Smooth muscle cell of the brain vasculature (primary cell): ENCODE results near the gene NUF2.
A peak's percentile ranks its signal among the peaks of the same experiment; 100 is the strongest.
"Not testable (repeated sequence)": the region's sequence is repeated elsewhere in the genome, so short reads cannot be mapped to it uniquely, and the experiment has no call there.

Source experiments
- DNase-seq: peaks from one replicate; pipeline ENCODE4 v3.0.0-alpha.2; 2012; ENCODE audit warnings: low read depth, low spot score

Gene NUF2

GRCh38 chr1:163321311-163322305, at the start of gene NUF2:
TSS of gene NUF2 (plus strand) at chr1:163321954. CDS start at chr1:163326052, 4,098 bp downstream.
- peak; percentile 97 for DNase-seq

- no peak for DNase-seq
Measured at GRCh38 chr1:163273766-163274441, 47.9 kb upstream of the NUF2 start.

GRCh38 chr1:163275222-163275621, 46.5 kb upstream of the NUF2 start:
- no peak for DNase-seq

GRCh38 chr1:163278602-163279001, 43.2 kb upstream of the NUF2 start:
- no peak for DNase-seq

- DNase-seq, result not testable (repeated sequence)
Measured at GRCh38 chr1:163284867-163285266, 36.9 kb upstream of the NUF2 start.

- no peak for DNase-seq
Measured at GRCh38 chr1:163290025-163290640, 31.6 kb upstream of the NUF2 start.

GRCh38 chr1:163291461-163291860, 30.3 kb upstream of the NUF2 start:
- no peak for DNase-seq

GRCh38 chr1:163292153-163292552, 29.6 kb upstream of the NUF2 start:
- not testable (repeated sequence) for DNase-seq

- not testable (repeated sequence) for DNase-seq
Measured at GRCh38 chr1:163293497-163293896, 28.3 kb upstream of the NUF2 start.

GRCh38 chr1:163295949-163296348, 25.8 kb upstream of the NUF2 start:
- no peak for DNase-seq

- no peak for DNase-seq
Measured at GRCh38 chr1:163296504-163297263, 25.1 kb upstream of the NUF2 start.

GRCh38 chr1:163298365-163298764, 23.4 kb upstream of the NUF2 start:
- no peak for DNase-seq

GRCh38 chr1:163300568-163300967, 21.2 kb upstream of the NUF2 start:
- no peak for DNase-seq

- no peak for DNase-seq
Measured at GRCh38 chr1:163303561-163303960, 18.2 kb upstream of the NUF2 start.

GRCh38 chr1:163305441-163305840, 16.3 kb upstream of the NUF2 start:
- DNase-seq, result no peak

- peak; percentile 23 for DNase-seq
Measured at GRCh38 chr1:163307479-163308171, 14.1 kb upstream of the NUF2 start.

- no peak for DNase-seq
Measured at GRCh38 chr1:163308811-163309210, 12.9 kb upstream of the NUF2 start.

GRCh38 chr1:163315773-163316374, 5.9 kb upstream of the NUF2 start:
- peak; percentile 33 for DNase-seq

- DNase-seq, result no peak
Measured at GRCh38 chr1:163320891-163321290, 863 bp upstream of the NUF2 start.

GRCh38 chr1:163323339-163323738, 1.6 kb downstream of the NUF2 start:
- not testable (repeated sequence) for DNase-seq
